ENCODE data around the gene AREL1.
A peak's percentile ranks its signal among the peaks of the same experiment; 100 is the strongest.

AREL1 gene

GRCh38 chr14:74720526-74720925 is 7.6 kb upstream of the AREL1 start:
- H3K4me3 ChIP-seq (ENCODE audit: control insufficient read depth, low read depth, low read length), result no peak overlapping the region
- DNase-seq (ENCODE audit: low read depth), result no peak
- no peak for TF ChIP-seq CTCF (IDR thresholded peaks at IDR 0.05; ENCODE audit: control insufficient read depth, insufficient read depth, low read depth, low read length, missing control alignments)

GRCh38 chr14:74713395-74713735 is 485 bp upstream of the AREL1 start:
- peak overlapping the region; percentile 88 for H3K4me3 ChIP-seq (ENCODE audit: control insufficient read depth, low read depth, low read length)
- no peak for DNase-seq (ENCODE audit: low read depth)
- no peak for TF ChIP-seq CTCF (IDR thresholded peaks at IDR 0.05; ENCODE audit: control insufficient read depth, insufficient read depth, low read depth, low read length, missing control alignments)

- no peak overlapping the region for H3K4me3 ChIP-seq (ENCODE audit: control insufficient read depth, low read depth, low read length)
- no peak for TF ChIP-seq CTCF (IDR thresholded peaks at IDR 0.05; ENCODE audit: control insufficient read depth, insufficient read depth, low read depth, low read length, missing control alignments)
- no peak for DNase-seq (ENCODE audit: low read depth)
Observed at GRCh38 chr14:74711651-74712050, 1.2 kb downstream of the AREL1 start.

DNA sequence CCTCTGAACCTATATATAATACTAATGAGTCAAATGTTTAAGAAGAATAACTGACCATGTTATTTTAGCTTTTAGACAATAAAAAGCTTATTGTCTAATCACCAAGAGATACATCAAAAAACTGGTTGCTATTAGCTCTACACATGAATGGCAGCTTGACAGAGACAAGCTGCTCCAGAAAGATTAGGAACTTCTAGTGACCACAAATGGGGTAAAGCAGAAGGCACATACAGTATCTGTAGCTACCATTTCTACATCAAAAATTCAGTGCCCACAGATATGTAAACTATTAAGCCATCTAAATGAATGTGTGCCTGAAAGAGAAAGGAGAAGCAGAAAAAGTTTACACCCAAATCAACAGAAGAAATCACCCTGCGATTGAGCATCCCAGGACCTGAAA is 2.4 kb downstream of the AREL1 start:
- no peak overlapping the region for H3K4me3 ChIP-seq (ENCODE audit: control insufficient read depth, low read depth, low read length)
- TF ChIP-seq CTCF (IDR thresholded peaks at IDR 0.05; ENCODE audit: control insufficient read depth, insufficient read depth, low read depth, low read length, missing control alignments), result no peak
- DNase-seq (ENCODE audit: low read depth), result no peak

DNA sequence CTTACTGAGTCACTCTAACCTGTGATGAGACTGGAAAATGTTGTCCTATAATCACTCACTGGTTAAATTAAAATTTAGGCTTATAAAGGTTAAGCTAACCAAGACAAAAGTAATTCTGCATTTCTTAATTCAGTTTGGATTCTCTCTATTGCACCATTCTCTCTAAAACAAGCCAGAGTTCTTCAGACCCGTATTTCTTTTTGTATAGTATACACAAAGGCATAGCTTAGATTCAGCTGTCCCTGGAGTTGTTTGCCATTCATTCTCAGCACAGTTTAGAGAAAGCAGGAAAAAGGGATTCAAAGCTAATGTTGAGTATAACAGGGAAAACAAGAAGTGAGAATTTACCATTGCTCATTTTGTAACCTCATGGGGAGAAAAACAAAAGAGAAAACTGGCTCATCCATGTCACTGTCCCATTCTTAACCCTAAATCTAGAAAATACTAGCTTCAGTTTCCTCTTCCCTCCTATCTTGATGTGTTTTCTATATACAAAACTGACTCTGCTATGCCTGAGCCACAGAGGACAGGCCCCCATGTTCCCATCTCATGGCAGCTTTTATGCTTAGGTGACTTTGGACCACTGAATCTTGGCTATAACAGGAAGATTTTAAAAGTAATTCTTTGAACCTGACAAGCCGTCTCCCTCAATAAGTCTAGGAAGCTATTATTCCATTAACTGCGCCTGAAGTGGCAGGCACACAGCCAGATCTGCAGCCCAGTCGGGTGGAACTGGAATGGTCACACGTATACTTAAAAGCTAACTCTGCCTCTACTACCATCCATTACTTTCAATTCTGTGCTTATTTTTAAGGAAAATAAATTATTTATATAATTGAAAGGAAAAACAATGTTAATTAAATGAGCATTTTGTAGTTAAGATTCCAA is 7.0 kb downstream of the AREL1 start:
- TF ChIP-seq CTCF (IDR thresholded peaks at IDR 0.05; ENCODE audit: control insufficient read depth, insufficient read depth, low read depth, low read length, missing control alignments), result no peak
- H3K4me3 ChIP-seq (ENCODE audit: control insufficient read depth, low read depth, low read length), result no peak overlapping the region
- DNase-seq (ENCODE audit: low read depth), result no peak

GRCh38 chr14:74704656-74705055 is 8.2 kb downstream of the AREL1 start:
- no peak overlapping the region for H3K4me3 ChIP-seq (ENCODE audit: control insufficient read depth, low read depth, low read length)
- DNase-seq (ENCODE audit: low read depth), result peak; percentile 16
- TF ChIP-seq CTCF (IDR thresholded peaks at IDR 0.05; ENCODE audit: control insufficient read depth, insufficient read depth, low read depth, low read length, missing control alignments), result no peak

Data from AG09309 (cell line).